Middle frontal gyrus (tissue), 1 donor: ENCODE results near the gene CEP89.
A peak's percentile ranks its signal among the peaks of the same experiment; 100 is the strongest.
"Not testable (repeated sequence)": the region's sequence is repeated elsewhere in the genome, so short reads cannot be mapped to it uniquely, and the experiment has no call there.

Experiments
- DNase-seq: peaks from one replicate; pipeline ENCODE4 v3.0.0-alpha.2; 2015; ENCODE audit warnings: low spot score; ENCODE audit errors: extremely low spot score

Gene CEP89

DNA sequence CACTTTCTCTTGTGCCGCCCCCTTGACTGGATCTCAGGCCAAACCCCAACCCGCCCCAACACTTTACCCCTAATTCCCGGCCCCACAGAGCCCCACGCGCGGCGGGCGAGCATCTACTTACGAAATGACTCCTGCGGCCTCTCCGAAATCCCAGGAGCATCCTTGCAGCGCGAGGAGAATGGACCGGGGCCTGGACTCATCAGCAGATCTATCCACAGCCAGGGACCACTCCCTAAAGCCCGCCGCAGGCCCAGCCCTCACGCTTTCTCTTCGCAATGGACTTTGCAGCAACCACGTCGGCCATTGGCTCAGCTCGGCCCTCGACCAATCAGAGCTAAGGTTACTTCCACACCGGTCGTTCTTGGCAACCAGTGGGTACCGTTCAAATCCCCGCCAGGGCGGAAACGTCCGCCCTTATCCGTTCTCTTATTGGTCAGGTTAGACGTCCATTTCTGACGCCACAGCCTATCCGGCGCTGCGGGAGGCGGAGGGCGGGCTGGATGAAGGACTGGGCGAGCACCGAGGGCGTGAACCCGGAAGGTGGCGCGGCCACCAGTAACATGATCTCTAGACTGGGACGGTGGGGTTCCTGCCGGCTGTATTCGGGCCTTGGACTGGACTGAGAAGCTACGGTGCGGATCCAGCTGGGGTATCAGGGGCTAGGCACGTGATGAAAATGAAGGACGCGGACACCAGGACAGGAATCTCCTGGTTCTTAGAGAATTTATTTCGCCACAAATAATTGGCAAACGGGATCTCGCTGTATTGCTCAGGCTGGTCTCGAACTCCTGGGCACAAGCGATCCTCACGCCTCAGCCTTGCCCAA, at the start of gene CEP89, which contains the start of gene FAAP24:
Gene CEP89, minus strand, starts transcription at position 244 of the 826 bp plus-strand sequence. Its CDS starts 84 bp downstream, at position 160.
Gene FAAP24, plus strand, starts transcription at position 528 of the 826 bp plus-strand sequence. CDS start 955 bp downstream, outside the sequence.
- peak; percentile 98 for DNase-seq

DNA sequence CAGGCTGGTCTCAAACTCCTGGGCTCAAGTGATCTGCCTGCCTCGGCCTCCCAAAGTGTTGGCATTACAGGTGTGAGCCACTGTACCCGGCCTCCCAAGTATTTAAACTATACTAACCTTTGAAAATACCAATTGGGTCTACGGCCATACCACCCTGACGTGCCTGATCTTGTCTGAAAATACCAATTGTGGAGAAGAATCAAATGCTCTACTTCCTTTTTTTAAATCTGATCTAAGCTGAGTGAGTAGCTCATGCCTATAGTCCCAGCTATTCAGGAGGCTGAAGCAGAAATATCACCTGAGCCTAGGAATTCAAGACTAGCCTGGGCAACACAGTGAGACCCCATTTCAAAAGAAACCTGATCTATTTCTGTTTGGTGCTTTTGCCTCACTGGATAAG, 39.1 kb upstream of the CEP89 start:
- not testable (repeated sequence) for DNase-seq

DNA sequence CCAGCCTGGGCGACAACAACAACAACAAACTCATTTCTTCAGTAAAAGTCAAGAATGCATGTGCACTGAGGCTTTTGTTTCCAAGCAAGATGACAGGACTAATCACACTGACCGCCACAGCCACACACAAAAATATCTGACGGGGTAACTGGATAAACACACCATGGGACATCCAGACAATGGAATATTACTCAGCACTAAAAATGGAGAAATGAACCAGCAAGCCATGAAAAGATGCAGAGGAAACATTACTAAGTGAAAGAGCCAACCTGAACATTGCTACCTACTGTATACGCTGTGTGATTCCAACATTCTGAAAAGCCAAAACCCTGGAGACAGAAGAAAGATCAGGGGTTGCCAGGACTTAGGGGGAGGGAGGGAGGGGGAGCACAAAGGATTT, 37.0 kb upstream of the CEP89 start:
- no peak for DNase-seq

DNA sequence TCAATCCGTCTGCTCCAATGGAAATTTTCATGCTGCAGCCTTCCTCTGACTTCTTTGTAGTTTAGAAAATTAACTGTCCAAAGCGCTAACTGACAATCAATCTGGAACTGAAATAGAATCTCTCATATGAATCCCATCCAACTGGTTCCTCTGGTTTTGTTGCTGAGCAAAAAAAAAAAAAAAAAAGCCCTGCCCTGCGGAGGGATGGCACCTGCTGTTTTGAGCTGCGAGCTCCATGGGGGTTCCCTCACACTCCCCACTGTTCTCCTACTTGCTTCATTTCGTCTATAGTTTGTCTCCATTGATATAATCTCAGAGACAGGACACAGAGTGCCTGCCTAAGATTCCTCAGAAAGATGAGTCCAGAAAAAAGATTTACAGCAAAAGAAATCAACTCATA, 33.7 kb upstream of the CEP89 start:
- no peak for DNase-seq

DNA sequence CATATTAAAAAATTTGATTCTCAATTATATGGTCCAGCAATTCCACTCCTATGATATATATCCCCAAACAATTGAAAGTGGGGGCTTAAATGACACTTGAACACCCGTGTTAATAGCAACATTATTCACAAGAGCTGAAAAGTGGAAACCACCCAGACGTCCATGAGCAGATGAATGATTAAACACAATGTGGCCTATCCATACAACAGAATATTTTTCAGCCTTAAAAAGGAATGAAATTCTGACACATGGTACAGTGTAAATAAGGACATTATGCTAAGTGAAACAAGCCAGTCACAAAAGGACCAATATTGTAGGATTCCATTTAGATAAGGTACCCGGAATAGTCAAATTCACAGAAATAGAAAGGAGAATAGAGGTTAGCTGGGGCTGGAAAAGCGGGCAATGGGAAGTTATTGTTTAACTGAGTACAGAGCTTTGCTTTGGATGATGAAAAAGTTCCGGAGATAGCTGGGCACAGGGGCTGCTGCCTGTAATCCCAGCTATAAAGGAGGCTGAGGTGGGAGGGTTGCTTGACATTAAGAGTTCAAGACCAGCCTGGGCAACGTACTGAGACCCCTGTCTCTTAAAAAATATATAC, 31.8 kb upstream of the CEP89 start:
- not testable (repeated sequence) for DNase-seq

DNA sequence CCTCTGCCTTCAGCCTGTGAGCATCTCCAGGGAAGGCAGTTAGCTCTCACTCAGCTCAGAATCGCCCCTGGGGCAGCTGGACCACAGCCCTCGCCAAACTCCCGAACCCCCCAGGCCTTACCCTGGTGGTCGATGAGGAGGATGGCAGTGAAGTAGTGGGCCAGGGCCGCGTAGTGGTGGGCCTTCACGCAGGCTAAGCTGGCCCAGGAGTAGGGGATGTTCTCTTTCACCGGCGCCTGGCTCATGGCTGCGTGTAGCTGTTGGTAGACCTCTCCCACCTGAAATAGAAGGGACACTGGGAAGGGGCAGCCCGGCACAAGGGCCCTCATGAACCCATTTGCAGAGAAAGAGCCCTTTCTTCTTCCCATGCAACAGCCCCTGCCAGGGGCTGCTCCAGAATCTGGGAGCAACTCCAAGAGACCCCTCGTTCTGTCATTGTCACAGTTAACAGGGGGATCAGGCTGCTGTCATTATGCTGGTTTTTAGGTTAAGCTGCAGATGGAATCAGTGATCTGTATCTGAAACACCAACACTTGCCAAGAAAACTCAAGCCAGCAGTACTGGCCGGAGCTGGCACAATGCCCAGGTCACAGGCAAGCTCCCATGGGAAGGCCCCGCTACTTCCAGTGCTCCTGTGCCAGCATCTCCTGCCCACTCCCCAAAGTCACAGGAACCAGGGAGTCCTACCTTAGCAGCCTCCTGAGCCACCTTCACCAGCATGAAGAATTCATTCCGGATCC, 30.5 kb upstream of the CEP89 start:
- DNase-seq, result not testable (repeated sequence)

DNA sequence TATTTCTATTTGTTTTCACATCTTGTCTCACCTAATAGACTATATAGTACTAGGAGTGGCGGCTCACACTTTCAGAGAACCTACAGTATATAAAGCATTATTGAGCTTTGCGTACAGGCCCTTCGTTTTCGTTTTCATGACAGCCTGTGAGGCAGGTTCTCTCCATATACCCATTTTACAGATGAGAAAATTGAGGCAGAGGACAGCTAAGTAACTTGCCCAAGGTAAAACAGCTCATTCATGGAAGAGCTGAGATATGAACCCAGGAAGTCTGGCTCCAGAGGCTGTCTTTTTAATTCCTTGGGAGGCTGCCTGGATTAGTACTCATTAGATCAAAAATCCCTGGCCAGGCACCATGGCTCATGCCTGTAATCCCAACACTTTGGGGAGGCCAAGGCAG, 29.2 kb upstream of the CEP89 start:
- DNase-seq, result no peak

DNA sequence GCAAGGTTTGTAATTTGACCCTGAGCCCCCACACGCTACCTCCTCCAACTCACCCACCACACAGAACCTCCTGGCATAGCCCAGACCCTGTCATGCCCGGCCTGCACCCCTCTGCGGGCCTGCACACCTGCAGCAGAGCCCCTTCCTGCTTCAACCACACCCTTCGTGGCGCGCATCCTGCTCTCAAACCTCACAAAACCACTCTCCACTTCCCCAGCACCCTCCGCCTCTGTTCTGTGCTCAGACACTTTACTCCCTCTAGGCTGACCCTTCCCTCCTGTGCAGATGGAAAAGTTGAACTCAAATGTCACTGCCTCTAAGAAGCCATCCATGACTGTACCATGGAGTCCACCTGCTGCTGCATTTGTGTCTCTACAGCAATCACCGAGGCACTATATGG, 28.8 kb upstream of the CEP89 start:
- no peak for DNase-seq

DNA sequence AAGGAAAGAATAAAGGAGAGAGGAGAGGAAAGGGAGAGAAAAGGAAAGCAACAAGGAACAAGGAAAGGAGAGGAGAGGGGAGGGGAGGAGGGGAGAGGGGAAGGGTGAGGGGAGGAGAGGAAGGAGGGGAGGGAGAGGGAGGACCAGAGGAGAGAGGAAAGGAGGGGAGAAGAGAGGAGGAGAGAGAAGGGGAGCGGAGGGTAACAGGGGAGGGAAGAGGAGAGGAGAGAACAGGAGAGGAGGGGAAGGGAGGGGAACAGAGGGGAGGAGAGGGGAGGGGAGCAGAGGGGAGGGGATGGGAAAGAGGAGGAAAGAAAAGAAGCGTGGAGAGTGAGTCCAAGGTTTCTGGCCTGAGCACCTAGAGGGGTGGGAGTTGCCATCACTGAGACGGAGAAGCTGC, 27.0 kb upstream of the CEP89 start:
- no peak for DNase-seq

DNA sequence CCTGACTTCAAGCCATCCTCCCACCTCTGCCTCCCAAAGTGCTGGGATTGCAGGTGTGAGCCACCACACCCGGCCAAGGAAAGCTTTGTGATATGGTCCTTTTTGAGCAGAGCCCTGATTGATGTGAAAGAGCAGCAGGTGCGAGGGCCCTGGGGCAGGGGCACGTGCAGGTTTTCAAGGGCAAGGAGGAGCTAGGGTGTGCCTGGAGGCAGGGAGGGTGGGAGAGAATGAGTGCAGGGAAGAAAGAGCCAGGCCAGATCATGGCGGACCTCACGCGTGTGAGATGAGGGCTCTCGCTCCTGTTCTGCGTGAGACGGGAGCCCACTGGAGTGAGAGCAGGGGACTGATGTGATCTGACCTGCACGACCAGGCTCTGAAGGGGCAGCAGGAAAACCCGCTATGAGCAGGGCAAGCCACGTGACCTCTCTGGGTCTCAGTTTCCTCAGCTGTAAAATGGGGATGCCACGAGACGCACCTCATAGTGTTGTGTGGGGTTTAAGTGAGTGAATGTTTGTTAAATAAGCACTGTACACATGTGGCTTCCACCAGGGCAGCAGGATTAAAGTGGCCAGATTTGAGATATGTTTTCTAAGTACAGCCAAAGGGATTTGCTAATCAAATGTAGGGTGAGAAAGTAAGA, 26.1 kb upstream of the CEP89 start:
- no peak for DNase-seq

DNA sequence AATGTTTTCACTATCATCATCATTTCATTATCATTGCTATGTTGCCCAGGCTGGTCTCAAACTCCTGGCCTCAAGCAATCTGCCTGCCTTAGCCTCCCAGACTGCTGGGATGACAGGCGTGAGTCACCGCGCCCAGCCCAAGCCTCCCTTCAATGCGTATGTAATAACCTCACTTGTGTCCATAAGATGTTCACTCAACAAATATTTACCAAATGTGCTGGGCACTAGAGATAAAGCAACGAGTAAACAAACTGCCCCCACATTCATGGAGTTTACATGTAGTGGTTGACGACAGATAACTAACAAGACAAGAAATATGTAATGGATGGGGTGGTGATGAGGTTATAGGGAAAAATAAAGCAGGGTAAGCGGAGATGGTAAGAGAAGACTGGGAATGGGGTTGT, 25.3 kb upstream of the CEP89 start:
- not testable (repeated sequence) for DNase-seq

DNA sequence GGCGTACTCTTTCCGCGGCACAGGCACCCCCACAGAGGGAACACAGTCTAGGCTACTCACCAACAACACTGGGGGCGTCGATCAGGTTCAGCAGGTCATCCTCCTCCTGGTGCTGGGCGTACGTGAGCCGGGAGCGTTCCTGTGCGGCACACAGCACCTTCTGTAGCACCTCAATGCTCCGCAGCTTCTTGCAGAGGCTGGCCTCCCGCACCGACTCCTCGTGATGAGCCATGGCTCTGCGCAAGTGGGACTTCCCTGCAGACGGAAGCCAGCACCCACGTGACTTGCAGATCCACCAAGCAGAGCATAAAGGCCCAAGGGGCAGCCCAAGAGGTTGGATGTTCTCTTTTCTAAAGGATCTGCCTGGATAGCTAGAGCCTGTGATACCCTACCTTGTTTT, 24.2 kb upstream of the CEP89 start:
- DNase-seq, result not testable (repeated sequence)

DNA sequence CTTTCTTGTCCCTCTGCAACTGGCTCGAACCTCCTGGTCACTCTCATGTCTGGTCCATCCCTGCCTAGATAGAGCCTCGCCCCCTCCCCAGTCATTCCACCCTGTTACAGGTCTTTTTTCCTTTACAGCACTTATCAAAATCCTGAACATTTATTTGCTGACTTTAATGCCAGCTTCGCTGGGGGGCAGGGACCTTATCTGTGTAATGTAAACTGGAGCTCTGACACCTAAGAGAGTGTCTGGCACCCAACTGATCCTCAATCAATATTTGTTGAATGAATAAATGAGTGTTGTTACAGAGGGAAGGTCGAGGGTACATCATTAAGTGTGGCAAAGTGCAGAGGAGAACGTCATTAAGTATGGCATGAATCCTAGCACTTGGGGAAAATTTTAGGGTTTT, 17.0 kb upstream of the CEP89 start:
- no peak for DNase-seq

DNA sequence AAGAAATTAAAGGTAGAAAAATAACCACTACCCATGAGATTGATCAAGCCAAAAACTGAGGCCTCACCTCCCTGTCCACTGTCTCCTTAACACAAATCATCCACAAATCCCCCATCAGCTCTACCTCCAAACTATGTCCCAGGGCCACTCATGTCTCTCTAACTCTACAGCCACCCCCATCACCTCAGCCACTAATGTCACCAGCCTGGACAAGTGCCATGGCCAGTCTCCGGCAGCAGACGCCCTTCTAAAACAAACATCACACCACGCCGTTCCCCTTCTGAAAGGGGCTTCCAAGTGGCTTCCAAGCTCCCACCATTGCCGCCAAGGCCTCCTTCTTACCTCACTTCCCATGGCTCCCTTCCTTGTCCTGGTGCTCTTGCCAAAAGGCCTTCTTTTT, 16.5 kb upstream of the CEP89 start:
- DNase-seq, result not testable (repeated sequence)

DNA sequence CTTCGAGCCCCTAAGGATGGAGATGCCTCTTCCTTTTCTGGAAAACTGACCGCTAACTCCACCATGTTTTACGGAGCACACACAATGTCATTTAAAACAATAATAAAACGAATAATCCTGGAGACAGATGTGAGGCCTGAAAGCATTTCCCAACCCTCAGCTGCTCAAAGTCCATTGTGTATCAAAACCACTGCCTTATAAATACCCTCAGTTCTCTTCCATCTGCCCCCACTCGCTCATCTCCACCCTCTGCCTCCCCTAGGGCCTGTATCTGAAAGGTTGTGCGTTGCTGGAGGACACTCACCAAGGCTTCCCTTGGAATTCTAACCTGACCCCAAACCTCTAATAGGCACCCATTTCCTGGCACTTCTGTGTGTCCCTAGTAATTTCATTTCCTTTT, 10.7 kb upstream of the CEP89 start:
- not testable (repeated sequence) for DNase-seq

DNA sequence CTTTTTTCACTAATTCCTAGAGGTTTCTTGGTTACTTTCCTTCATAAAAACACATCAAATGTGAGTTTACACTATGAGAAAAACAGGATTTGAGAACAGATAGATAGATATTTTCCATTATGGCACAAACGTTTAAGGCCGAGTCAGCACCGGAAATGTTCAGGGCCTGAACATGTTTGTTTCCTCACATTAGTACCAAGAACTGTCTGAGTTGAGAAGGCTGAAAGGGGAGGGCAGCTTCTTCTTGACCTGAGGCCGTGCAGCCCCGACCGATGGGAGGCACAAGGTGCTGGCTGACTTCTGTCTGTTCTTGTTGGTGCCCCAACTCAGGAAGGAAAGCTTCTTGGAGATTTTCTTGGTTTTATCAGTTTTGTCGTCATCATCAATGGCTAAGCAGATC, 8.0 kb upstream of the CEP89 start:
- not testable (repeated sequence) for DNase-seq

DNA sequence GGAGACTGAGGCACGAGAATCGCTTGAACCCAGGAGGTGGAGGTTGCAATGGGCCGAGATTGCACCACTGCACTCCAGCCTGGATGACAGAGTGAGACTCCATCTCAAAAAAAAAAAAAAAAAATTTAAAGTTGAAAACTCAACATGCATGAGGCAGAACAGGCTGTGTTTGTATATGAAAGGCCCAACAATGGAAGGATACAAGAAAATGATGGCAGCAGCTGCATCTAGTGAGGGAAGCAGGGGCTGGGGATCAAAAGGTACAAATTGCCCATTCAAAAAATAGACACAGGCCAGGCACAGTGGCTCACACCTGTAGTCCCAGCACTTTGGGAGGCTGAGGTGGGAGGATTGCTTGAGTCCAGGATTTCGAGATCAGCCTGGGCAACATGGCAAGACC, 6.1 kb upstream of the CEP89 start:
- not testable (repeated sequence) for DNase-seq

DNA sequence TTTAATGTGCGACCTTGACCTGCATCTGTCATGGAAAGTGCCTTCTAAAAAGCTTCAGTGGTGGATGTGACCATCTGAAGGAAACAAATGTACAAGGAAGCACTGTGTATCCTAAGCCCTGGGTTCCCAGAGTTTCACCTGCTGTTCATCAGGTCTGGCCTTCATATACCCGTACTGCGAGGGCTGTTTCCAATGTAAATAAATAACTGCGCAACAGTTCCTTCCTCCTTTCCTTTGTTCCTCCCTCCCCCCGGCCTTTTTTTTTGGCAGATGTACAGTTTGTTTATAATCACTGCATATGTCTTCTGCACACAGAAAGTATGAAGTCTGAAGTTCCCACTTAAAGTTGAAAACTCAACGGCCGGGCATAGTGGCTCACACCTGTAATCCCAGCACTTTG, 5.5 kb upstream of the CEP89 start:
- DNase-seq, result no peak

DNA sequence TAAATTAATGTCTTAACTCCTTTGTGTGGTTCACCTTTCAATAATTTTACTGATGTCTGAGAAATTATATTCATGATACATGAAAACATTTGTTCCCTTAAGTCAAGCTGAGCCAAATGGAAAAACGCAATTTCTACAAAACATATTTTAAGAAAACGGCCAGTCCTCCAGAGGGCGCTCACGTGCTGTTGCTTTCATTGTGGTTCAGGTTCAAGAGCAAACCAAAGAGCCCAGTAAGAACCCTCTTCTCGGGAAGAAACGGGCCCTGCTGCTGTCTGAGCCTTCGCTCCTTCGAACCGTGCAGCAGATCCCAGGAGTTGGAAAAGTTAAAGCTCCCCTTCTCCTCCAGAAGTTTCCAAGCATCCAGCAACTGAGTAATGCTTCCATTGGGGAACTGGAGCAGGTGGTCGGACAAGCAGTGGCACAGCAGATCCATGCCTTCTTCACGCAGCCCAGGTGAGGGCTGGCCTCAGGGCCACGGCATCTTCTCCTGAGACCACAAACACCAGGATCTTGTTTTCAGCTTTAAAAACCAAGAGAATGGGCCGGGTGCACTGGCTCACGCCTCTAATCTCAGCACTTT, 4.6 kb upstream of the CEP89 start:
- DNase-seq, result peak; percentile 55

DNA sequence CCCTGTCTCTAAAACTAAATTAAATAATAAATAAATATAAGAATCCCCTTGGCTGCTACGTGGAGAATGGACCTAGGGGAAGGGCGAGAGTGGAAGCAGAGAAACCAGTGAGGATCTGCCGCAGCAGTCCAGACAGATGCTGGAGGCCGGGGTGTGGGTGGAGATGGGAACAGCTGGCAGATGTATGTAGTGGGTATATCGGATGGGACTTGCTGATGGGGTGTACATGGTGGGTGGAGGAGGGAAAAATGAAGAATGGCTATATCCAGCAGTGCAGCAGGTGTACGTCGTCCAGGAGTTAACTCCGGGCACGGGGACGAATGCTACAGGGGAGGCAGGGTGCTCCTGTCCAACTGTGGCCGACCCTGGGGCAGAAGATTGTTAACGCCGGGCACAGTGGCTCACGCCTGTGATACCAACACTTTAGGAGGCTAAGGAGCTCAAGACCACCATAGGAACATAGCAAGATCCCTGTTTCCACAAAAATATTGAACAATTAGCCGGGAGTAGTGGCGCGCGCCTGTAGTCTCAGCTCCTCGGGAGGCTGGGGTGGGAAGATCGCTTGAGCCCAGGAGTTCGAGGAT, 654 bp downstream of the CEP89 start:
- DNase-seq, result no peak

DNA sequence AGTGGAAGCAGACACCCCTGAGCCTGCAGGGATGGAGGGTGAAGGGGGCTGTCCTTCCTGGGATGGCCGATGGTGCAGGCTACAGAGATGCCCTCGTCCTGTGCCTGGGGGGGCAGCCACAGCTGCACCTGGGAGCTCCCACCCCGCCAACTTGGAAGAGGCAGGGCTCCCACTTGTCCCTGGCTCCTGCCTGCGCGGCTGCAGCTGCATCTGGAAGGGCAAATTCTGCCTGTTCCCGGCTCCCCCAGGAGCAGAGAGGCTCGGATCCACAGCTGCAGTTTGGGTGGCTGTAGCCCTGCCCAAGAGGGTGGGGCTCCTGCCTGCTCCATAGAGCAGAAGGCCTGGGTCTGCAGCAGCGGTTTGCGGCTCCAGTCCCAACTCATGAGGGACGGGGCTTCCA, 2.2 kb downstream of the CEP89 start:
- DNase-seq, result no peak
